Keratinocyte (primary cell): ENCODE measurements around the gene ZNF124. TPM values are rescaled to one million over a fixed set of nuclear protein-coding genes. Genes with fewer than 3 reads are reported as not detected.

ENCODE experiments used
- DNase-seq: peaks from one replicate; pipeline ENCODE4 v3.0.0-alpha.2; 2011; ENCODE audit warnings: low read depth, missing footprints, low spot score
- FAIRE-seq: peaks from 2 replicates; lab custom pipeline; 2011; peaks lifted over from hg19 to GRCh38; lab: Jason Lieb, UNC
- H2AFZ ChIP-seq: 2 replicates; pipeline ENCODE4 v1.6.0; 2012; ENCODE audit warnings: low read length, control low read depth, inconsistent platforms; ENCODE audit not compliant: control insufficient read depth
- H3K27ac ChIP-seq: 2 replicates; pipeline ENCODE4 v1.5.1; 2011; ENCODE audit warnings: low read length; ENCODE audit not compliant: control insufficient read depth, insufficient read depth
- H3K27me3 ChIP-seq: 3 replicates; pipeline ENCODE4 v1.6.0; 2011; ENCODE audit warnings: low read length; ENCODE audit not compliant: control insufficient read depth, insufficient read depth; ENCODE audit errors: extremely low read depth
- H3K36me3 ChIP-seq, 2 experiments: 2 replicates in 1 of 2; 3 replicates in 1 of 2; pipeline ENCODE4 v1.5.1; 2011; ENCODE audit warnings: low read length in 2 of 2, mild to moderate bottlenecking in 1 of 2; ENCODE audit not compliant: control insufficient read depth in 2 of 2, insufficient read depth in 2 of 2; ENCODE audit errors: extremely low read depth in 1 of 2
- H3K4me1 ChIP-seq: 3 replicates; pipeline ENCODE4 v1.5.1; 2011; ENCODE audit warnings: low read length; ENCODE audit not compliant: control insufficient read depth, insufficient read depth; ENCODE audit errors: extremely low read depth
- H3K4me2 ChIP-seq: 3 replicates; pipeline ENCODE4 v1.6.0; 2011; ENCODE audit warnings: low read depth, low read length; ENCODE audit not compliant: control insufficient read depth, insufficient read depth; ENCODE audit errors: extremely low read depth
- H3K4me3 ChIP-seq, 3 experiments: fragments of 200-600 bp in 1 of 3; sonication (generic) in 1 of 3; 2 replicates in 2 of 3; 3 replicates in 1 of 3; pipeline ENCODE4 v1.5.1; 2011 to 2016; ENCODE audit warnings: low read length in 3 of 3, mild to moderate bottlenecking in 3 of 3, control low read depth in 2 of 3, inconsistent platforms in 1 of 3, low read depth in 1 of 3, mixed read lengths in 1 of 3, mixed run types in 1 of 3, moderate library complexity in 1 of 3; ENCODE audit not compliant: control insufficient read depth in 2 of 3, insufficient read depth in 2 of 3; ENCODE audit errors: extremely low read depth in 1 of 3
- H3K79me2 ChIP-seq: 2 replicates; pipeline ENCODE4 v1.6.0; 2012; ENCODE audit warnings: low read length; ENCODE audit not compliant: control insufficient read depth, insufficient read depth
- H3K9ac ChIP-seq: 3 replicates; pipeline ENCODE4 v1.6.0; 2011; ENCODE audit warnings: low read length; ENCODE audit not compliant: control insufficient read depth, insufficient read depth; ENCODE audit errors: extremely low read depth
- H3K9me1 ChIP-seq: 3 replicates; pipeline ENCODE4 v1.6.0; 2011; ENCODE audit warnings: low read length; ENCODE audit not compliant: control insufficient read depth, insufficient read depth; ENCODE audit errors: extremely low read depth
- H3K9me3 ChIP-seq: 2 replicates; pipeline ENCODE4 v1.5.1; 2012; ENCODE audit warnings: low read depth, low read length; ENCODE audit not compliant: control insufficient read depth
- H4K20me1 ChIP-seq: 3 replicates; pipeline ENCODE4 v1.6.0; 2011; ENCODE audit warnings: low read length; ENCODE audit not compliant: control insufficient read depth, insufficient read depth; ENCODE audit errors: extremely low read depth
- CTCF ChIP-seq, 3 experiments: IDR thresholded peaks in 1 of 3; conservative IDR thresholded peaks in 1 of 3; optimal IDR thresholded peaks in 1 of 3; 2 replicates in 2 of 3; 3 replicates in 1 of 3; pipeline versions ENCODE3 to v1.5.1; 2011; ENCODE audit warnings: low read length in 3 of 3, mild to moderate bottlenecking in 3 of 3, moderate library complexity in 2 of 3, control low read depth in 1 of 3, inconsistent platforms in 1 of 3; ENCODE audit not compliant: insufficient read depth in 2 of 3; ENCODE audit errors: extremely low read depth in 1 of 3
- EZH2 ChIP-seq: IDR thresholded peaks from one replicate; pipeline ENCODE4 v1.6.1; 2012; ENCODE audit warnings: inconsistent platforms, mild to moderate bottlenecking, low read length, moderate library complexity
- dilution Hi-C: fragments of 300-500 bp; cut with MboI; formaldehyde crosslinking; loops from one replicate; pipeline ENCODE4 v1.7.0; 2020; ENCODE audit warnings: low sequenced_read_pairs; ENCODE audit not compliant: extremely low pct_ligation_motif_present
- polyA plus RNA-seq, 5 experiments: library from polyadenylated mRNA; depleted of rRNA in 3 of 5; stranded (reverse) in 3 of 5; stranded (forward) in 1 of 5; unstranded in 1 of 5; fragments of >200 nt; gene quantifications; 1 replicate in 1 of 5; 2 replicates in 3 of 5; 3 replicates in 1 of 5; pipeline versions ENCODE4 v1.2.1 to v1.2.3, GENCODE V29; 2011 to 2012; ENCODE audit warnings: missing spikeins in 2 of 5, low read depth in 1 of 5, low replicate concordance in 1 of 5

The ZNF124 gene
- polyA plus RNA-seq, 1 donor (not counting 4 experiments of a cell fraction or from before 2014, with no cell fraction given) = 4.1 TPM

GRCh38 chr1:247216261-247216660 is 44.4 kb upstream of the ZNF124 start:
- no peak overlapping the region for H3K4me2 ChIP-seq
- H4K20me1 ChIP-seq = no peaks in the 10 kb centered on the region
- H3K4me3 ChIP-seq = no peak overlapping the region
- H3K27ac ChIP-seq = no peak overlapping the region
- no peak overlapping the region for H2AFZ ChIP-seq
- no peaks in the 10 kb centered on the region for H3K9me3 ChIP-seq
- no peaks in the 10 kb centered on the region for H3K9me1 ChIP-seq
- dilution Hi-C loops = no loop called here
- no peak for DNase-seq
- H3K79me2 ChIP-seq = no peaks in the 10 kb centered on the region
- no peaks in the 10 kb centered on the region for H3K4me1 ChIP-seq
- FAIRE-seq = no peak
- TF ChIP-seq CTCF (optimal IDR thresholded peaks at IDR 0.05 in 1 of 3, IDR thresholded peaks at IDR 0.05 in 1 of 3, conservative IDR thresholded peaks at IDR 0.05 in 1 of 3; ENCODE audit: extremely low read depth in 1 of 3, insufficient read depth in 2 of 3, low read length in 3 of 3) = no peak
- no peak for TF ChIP-seq EZH2
- H3K27me3 ChIP-seq = no peaks in the 10 kb centered on the region
- H3K9ac ChIP-seq = no peak overlapping the region
- H3K36me3 ChIP-seq = no peaks in the 10 kb centered on the region

- Histone ChIP-seq H4K20me1 (no peaks in the 10 kb centered on the region), H3K79me2 (peaks cover 27% of the 10 kb centered on the region), H3K36me3 (peaks cover 2 to 6% of the 10 kb centered on the region in 2 experiments), H3K4me3 (no peak overlapping the region), H3K9me1 (no peaks in the 10 kb centered on the region), H3K9ac (no peak overlapping the region), H3K27me3 (no peaks in the 10 kb centered on the region), H3K9me3 (no peaks in the 10 kb centered on the region), H2AFZ (no peak overlapping the region), H3K4me2 (no peak overlapping the region), H3K27ac (no peak overlapping the region), H3K4me1 (peaks cover 10% of the 10 kb centered on the region)
- dilution Hi-C loops = no loop called here
- TF ChIP-seq CTCF (optimal IDR thresholded peaks at IDR 0.05 in 1 of 3, IDR thresholded peaks at IDR 0.05 in 1 of 3, conservative IDR thresholded peaks at IDR 0.05 in 1 of 3; ENCODE audit: extremely low read depth in 1 of 3, insufficient read depth in 2 of 3, low read length in 3 of 3) (no peak), EZH2 (no peak)
- DNase-seq (no peak), FAIRE-seq (no peak)
Observed at GRCh38 chr1:247212627-247213617, 41.1 kb upstream of the ZNF124 start.
